OCI-LY7 (cell line): Measurements from ENCODE around the gene TTC34. TPM values are rescaled to one million over a fixed set of nuclear protein-coding genes. Genes with fewer than 3 reads are reported as not detected.

ENCODE experiments used
- BruUV-seq: library from RNA; stranded (reverse); fragments of 400-500 nt; replicated peaks from 2 replicates; lab custom pipeline; 2021; lab: Mats Ljungman, UMichigan
- CTCF ChIA-PET: fragments of 300-600 bp; sonication (Branson Sonifier 250); formaldehyde crosslinking; loops from one replicate; lab custom pipeline; 2022; ENCODE audit warnings: antibody characterized with exemption; ENCODE audit not compliant: unreplicated experiment; lab: Charles Lee
- POLR2A ChIA-PET: fragments of 300-600 bp; sonication (Branson Sonifier 250); formaldehyde crosslinking; loops from one replicate; lab custom pipeline; 2022; ENCODE audit warnings: antibody characterized with exemption; lab: Charles Lee
- DNase-seq: peaks from one replicate; pipeline ENCODE4 v3.0.0-alpha.2; 2015; ENCODE audit warnings: low spot score
- H2AFZ ChIP-seq: fragments of 200-600 bp; sonication (generic), shearing (Covaris generic); 2 replicates; pipeline ENCODE4 v1.6.1; 2014; ENCODE audit warnings: mild to moderate bottlenecking, antibody characterized with exemption, low read length, moderate library complexity
- H3K27ac ChIP-seq: fragments of 200-600 bp; sonication (generic); 2 replicates; pipeline ENCODE4 v1.5.1; 2014; ENCODE audit warnings: mixed run types, low read depth, mild to moderate bottlenecking, moderate library complexity, low read length, inconsistent platforms; ENCODE audit not compliant: poor library complexity, severe bottlenecking
- H3K36me3 ChIP-seq: fragments of 200-600 bp; sonication (generic); 2 replicates; pipeline ENCODE4 v1.6.1; 2014; ENCODE audit warnings: mild to moderate bottlenecking, antibody characterized with exemption, low read length, moderate library complexity, mixed read lengths; ENCODE audit not compliant: insufficient read depth
- H3K4me1 ChIP-seq: fragments of 200-600 bp; sonication (generic); 2 replicates; pipeline ENCODE4 v1.5.1; 2014; ENCODE audit warnings: mild to moderate bottlenecking, low read length; ENCODE audit not compliant: insufficient read depth, poor library complexity, severe bottlenecking
- H3K4me2 ChIP-seq: fragments of 200-600 bp; sonication (generic); 2 replicates; pipeline ENCODE4 v1.6.1; 2014; ENCODE audit warnings: mild to moderate bottlenecking, low read length
- H3K4me3 ChIP-seq: fragments of 200-600 bp; sonication (generic); 2 replicates; pipeline ENCODE4 v1.5.1; 2014; ENCODE audit warnings: mild to moderate bottlenecking, low read depth, low read length; ENCODE audit not compliant: poor library complexity, severe bottlenecking
- H3K79me2 ChIP-seq: fragments of 200-600 bp; sonication (generic); 2 replicates; pipeline ENCODE4 v1.6.1; 2016; ENCODE audit warnings: low read depth, mild to moderate bottlenecking, low read length, moderate library complexity, mixed read lengths; ENCODE audit not compliant: insufficient read depth
- H3K9me2 ChIP-seq: fragments of 200-600 bp; sonication (generic); 2 replicates; pipeline ENCODE4 v1.6.1; 2016; ENCODE audit warnings: mild to moderate bottlenecking, low read length, mixed read lengths; ENCODE audit not compliant: insufficient read depth
- H3K9me3 ChIP-seq: fragments of 200-600 bp; sonication (generic); 2 replicates; pipeline ENCODE4 v1.6.1; 2014; ENCODE audit warnings: mild to moderate bottlenecking, mixed run types, low read length, mixed read lengths
- H4K20me1 ChIP-seq: fragments of 200-600 bp; sonication (generic); 2 replicates; pipeline ENCODE4 v1.6.1; 2014; ENCODE audit warnings: mild to moderate bottlenecking, antibody characterized with exemption, low read length, moderate library complexity, mixed read lengths; ENCODE audit not compliant: insufficient read depth
- CTCF ChIP-seq: fragments of 200-600 bp; sonication (generic); conservative IDR thresholded peaks from 2 replicates; pipeline ENCODE4 v1.5.1; 2014; ENCODE audit warnings: mild to moderate bottlenecking, antibody characterized with exemption, low read length, moderate library complexity, mixed read lengths
- EZH2phosphoT487 ChIP-seq: fragments of 200-600 bp; sonication (generic); IDR thresholded peaks from 2 replicates; pipeline ENCODE4 v1.6.1; 2018; ENCODE audit warnings: low read depth, borderline replicate concordance, mild to moderate bottlenecking, mixed run types, antibody characterized with exemption, low read length, moderate library complexity, mixed read lengths
- intact Hi-C: fragments of 100-400 bp; cut with micrococcal nuclease; formaldehyde crosslinking; loops from one replicate; pipeline ENCODE4 v1.10.0; 2022; ENCODE audit not compliant: unreplicated experiment
- total RNA-seq, 2 experiments: library from RNA; depleted of rRNA in 1 of 2; stranded (reverse); fragments of >200 nt in 1 of 2; shearing (Covaris generic) in 1 of 2; gene quantifications; 2 replicates each; pipeline ENCODE4 v1.2.3, GENCODE V29; 2014 to 2022

The TTC34 gene
- total RNA-seq, 2 experiments from 2014 or later = 1.1 to 2.2 TPM

- intact Hi-C loops = no loop called here
- POLR2A ChIA-PET = interaction anchor here (0.6 kb wide), 1 partner anchor 96 kb away, joined by 3 read pairs; no protein-coding TSS in a partner anchor
- Histone ChIP-seq H3K27ac (no peak overlapping the region), H3K4me2 (no peak overlapping the region), H3K79me2 (no peaks in the 10 kb centered on the region), H4K20me1 (no peaks in the 10 kb centered on the region), H3K4me1 (no peaks in the 10 kb centered on the region), H3K36me3 (no peaks in the 10 kb centered on the region), H2AFZ (no peak overlapping the region), H3K9me3 (peaks cover 10% of the 10 kb centered on the region; the same call in 1 of the 2 replicates), H3K4me3 (no peak overlapping the region), H3K9me2 (no peaks in the 10 kb centered on the region)
- TF ChIP-seq EZH2phosphoT487 (no peak), CTCF (no peak)
- CTCF ChIA-PET = no interaction called here
- BruUV-seq = TSS peak; percentile 61
- DNase-seq = peak; percentile 28
Measured at GRCh38 chr1:2636733-2637132, 164.8 kb downstream of the TTC34 start.

- ChIA-PET CTCF (no interaction called here), POLR2A (no interaction called here)
- no peak overlapping the region for H2AFZ ChIP-seq
- H3K27ac ChIP-seq = no peak overlapping the region
- no peak for DNase-seq
- no peak overlapping the region for H3K4me2 ChIP-seq
- no peaks in the 10 kb centered on the region for H3K79me2 ChIP-seq
- no peaks in the 10 kb centered on the region for H3K9me2 ChIP-seq
- TF ChIP-seq CTCF (no peak), EZH2phosphoT487 (no peak)
- intact Hi-C loops = no loop called here
- BruUV-seq = no TSS peak
- no peaks in the 10 kb centered on the region for H4K20me1 ChIP-seq
- H3K4me1 ChIP-seq = no peaks in the 10 kb centered on the region
- no peak overlapping the region for H3K4me3 ChIP-seq
- peaks cover 10% of the 10 kb centered on the region; the same call in 1 of the 2 replicates for H3K9me3 ChIP-seq
- H3K36me3 ChIP-seq = no peaks in the 10 kb centered on the region
Measured at GRCh38 chr1:2635361-2636010, 166.0 kb downstream of the TTC34 start.

GRCh38 chr1:2633936-2634491 lies 167.5 kb downstream of the TTC34 start:
- no peak for DNase-seq
- Histone ChIP-seq H3K4me3 (no peak overlapping the region), H3K4me2 (no peak overlapping the region), H3K79me2 (no peaks in the 10 kb centered on the region), H3K4me1 (no peaks in the 10 kb centered on the region), H4K20me1 (no peaks in the 10 kb centered on the region), H3K27ac (no peak overlapping the region), H2AFZ (no peak overlapping the region), H3K36me3 (no peaks in the 10 kb centered on the region), H3K9me2 (no peaks in the 10 kb centered on the region), H3K9me3 (peaks cover 10% of the 10 kb centered on the region; the same call in 1 of the 2 replicates)
- intact Hi-C loops = no loop called here
- TF ChIP-seq CTCF = no peak
- no peak for TF ChIP-seq EZH2phosphoT487
- BruUV-seq = no TSS peak
- CTCF ChIA-PET = no interaction called here
- POLR2A ChIA-PET = no interaction called here
